MCF 10A (cell line): ENCODE measurements around the gene LARP1B. TPM values are rescaled to one million over a fixed set of nuclear protein-coding genes. Genes with fewer than 3 reads are reported as not detected.
"Not testable (repeated sequence)": the region's sequence is repeated elsewhere in the genome, so short reads cannot be mapped to it uniquely, and the experiment has no call there.

Experiments used
- BruUV-seq: library from RNA; stranded (reverse); fragments of 400-500 nt; replicated peaks from 2 replicates; lab custom pipeline; 2021; lab: Mats Ljungman, UMichigan
- CTCF ChIA-PET: fragments of 300-600 bp; sonication (Branson Sonifier 250); formaldehyde crosslinking; extraction: SDS; loops from one replicate; lab custom pipeline; 2021; ENCODE audit warnings: antibody characterized with exemption, inconsistent platforms; lab: Yijun Ruan, JAX
- POLR2A ChIA-PET: fragments of 300-600, 350-650 bp; sonication (Branson Sonifier 250); formaldehyde crosslinking; extraction: SDS; loops from one replicate; lab custom pipeline; 2020; ENCODE audit warnings: antibody characterized with exemption, inconsistent platforms; lab: Yijun Ruan, JAX
- DNase-seq: peaks from one replicate; pipeline ENCODE4 v3.0.0-alpha.2; 2018; ENCODE audit not compliant: unreplicated experiment
- H3K27ac Mint-ChIP-seq: one replicate; pipeline ENCODE4 v1.8.0; 2022; ENCODE audit warnings: mild to moderate bottlenecking, low read depth, mixed read lengths; ENCODE audit not compliant: unreplicated experiment
- H3K27me3 Mint-ChIP-seq: one replicate; pipeline ENCODE4 v1.8.0; 2022; ENCODE audit warnings: mixed read lengths; ENCODE audit not compliant: insufficient read depth, unreplicated experiment
- H3K36me3 Mint-ChIP-seq: one replicate; pipeline ENCODE4 v1.8.0; 2022; ENCODE audit warnings: mild to moderate bottlenecking, moderate library complexity, mixed read lengths; ENCODE audit not compliant: insufficient read depth, unreplicated experiment
- H3K4me1 Mint-ChIP-seq: one replicate; pipeline ENCODE4 v1.8.0; 2022; ENCODE audit warnings: mixed read lengths; ENCODE audit not compliant: insufficient read depth, unreplicated experiment
- H3K4me3 Mint-ChIP-seq: one replicate; pipeline ENCODE4 v1.8.0; 2022; ENCODE audit warnings: mild to moderate bottlenecking, moderate library complexity, mixed read lengths; ENCODE audit not compliant: unreplicated experiment
- H3K9me3 Mint-ChIP-seq: one replicate; pipeline ENCODE4 v1.8.0; 2022; ENCODE audit warnings: mixed read lengths; ENCODE audit not compliant: unreplicated experiment
- intact Hi-C: fragments of 100-400 bp; cut with micrococcal nuclease; formaldehyde crosslinking; loops from 2 replicates; pipeline ENCODE4 v1.14.1; 2022
- total RNA-seq: library from RNA; stranded (reverse); gene quantifications from 2 replicates; pipeline ENCODE4 v1.2.3, GENCODE V29; 2022
- TF ChIP-seq, protein P1 (sequence below): fragments of 200-600 bp; IDR thresholded peaks from one replicate; pipeline ENCODE4 v1.8.0; 2022; ENCODE audit warnings: antibody characterized with exemption, mild to moderate bottlenecking; ENCODE audit not compliant: unreplicated experiment

Gene LARP1B
- total RNA-seq, 1 experiment from 2014 or later = 62.8 TPM

DNA sequence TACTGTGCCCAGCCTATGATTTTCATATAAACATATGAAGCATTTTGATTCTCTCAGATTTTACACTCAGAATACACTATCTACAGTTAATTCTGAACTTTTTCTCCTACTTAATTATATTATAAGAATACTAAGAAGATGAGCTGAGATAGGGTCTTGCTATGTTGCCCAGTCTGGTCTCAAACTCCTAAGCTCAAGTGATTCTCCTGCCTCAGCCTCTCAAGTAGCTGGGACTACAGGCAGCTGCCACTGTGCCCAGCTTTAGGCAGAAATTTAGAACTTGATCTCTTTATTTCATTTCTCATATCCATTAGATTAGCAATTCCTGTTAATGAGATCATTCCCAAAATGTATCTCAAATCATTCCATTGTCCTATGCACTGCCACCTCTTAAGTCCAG lies 4.7 kb upstream of the LARP1B start:
- Mint-ChIP-seq H3K27ac (no peak overlapping the region), H3K4me3 (no peak overlapping the region), H3K27me3 (no peaks in the 10 kb centered on the region), H3K36me3 (no peaks in the 10 kb centered on the region), H3K9me3 (no peaks in the 10 kb centered on the region), H3K4me1 (no peaks in the 10 kb centered on the region)
- ChIA-PET CTCF (interaction anchor here (0.8 kb wide), 1 partner anchor 59 kb away, joined by 3 read pairs; no protein-coding TSS in a partner anchor), POLR2A (interaction anchor here (0.7 kb wide), 1 partner anchor 92 kb away, joined by 3 read pairs; no protein-coding TSS in a partner anchor)
- TF ChIP-seq, protein P1, sequence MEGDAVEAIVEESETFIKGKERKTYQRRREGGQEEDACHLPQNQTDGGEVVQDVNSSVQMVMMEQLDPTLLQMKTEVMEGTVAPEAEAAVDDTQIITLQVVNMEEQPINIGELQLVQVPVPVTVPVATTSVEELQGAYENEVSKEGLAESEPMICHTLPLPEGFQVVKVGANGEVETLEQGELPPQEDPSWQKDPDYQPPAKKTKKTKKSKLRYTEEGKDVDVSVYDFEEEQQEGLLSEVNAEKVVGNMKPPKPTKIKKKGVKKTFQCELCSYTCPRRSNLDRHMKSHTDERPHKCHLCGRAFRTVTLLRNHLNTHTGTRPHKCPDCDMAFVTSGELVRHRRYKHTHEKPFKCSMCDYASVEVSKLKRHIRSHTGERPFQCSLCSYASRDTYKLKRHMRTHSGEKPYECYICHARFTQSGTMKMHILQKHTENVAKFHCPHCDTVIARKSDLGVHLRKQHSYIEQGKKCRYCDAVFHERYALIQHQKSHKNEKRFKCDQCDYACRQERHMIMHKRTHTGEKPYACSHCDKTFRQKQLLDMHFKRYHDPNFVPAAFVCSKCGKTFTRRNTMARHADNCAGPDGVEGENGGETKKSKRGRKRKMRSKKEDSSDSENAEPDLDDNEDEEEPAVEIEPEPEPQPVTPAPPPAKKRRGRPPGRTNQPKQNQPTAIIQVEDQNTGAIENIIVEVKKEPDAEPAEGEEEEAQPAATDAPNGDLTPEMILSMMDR = no peak
- intact Hi-C loops = no loop called here
- no peak for DNase-seq
- no TSS peak for BruUV-seq

DNA sequence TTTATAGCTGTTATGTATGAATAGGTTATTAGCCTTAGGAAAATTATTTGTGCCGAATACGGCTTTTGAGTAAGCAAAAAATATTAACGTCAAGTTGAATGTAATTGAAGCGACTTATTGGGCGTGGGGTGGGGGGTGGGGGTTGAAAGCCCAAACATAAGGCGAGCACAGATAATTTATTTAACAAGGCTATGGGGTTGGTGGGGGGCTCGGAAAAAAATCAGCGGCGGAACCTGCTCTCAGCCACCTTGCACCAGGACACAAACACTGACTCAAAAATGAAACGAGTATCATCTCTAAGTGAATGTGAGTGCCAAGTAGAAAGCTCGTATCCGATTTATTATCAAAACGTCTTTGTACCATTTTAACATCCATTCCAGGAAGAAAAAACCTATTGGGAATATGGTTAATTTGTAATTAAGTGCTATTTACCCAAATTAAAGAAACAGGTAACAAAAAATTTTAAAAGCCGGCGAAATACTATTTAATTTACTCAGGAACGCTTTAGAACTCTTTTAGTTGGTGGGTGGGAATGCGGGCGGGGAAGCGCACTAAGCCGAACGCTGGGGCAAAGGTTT lies 902 bp upstream of the LARP1B start:
- H3K27me3 Mint-ChIP-seq = no peaks in the 10 kb centered on the region
- H3K36me3 Mint-ChIP-seq = peaks cover 6% of the 10 kb centered on the region
- ChIA-PET POLR2A (interaction anchor here (0.7 to 3.8 kb wide), 25 partner anchors 9 to 752 kb away, joined by 3 to 89 read pairs (median 5); partner anchors contain the start of genes ABHD18, HSPA4L, JADE1 and MFSD8), CTCF (interaction anchor here (0.7 to 1.2 kb wide), 2 partner anchors 9 to 94 kb away, joined by 3 to 4 read pairs; no protein-coding TSS in a partner anchor)
- H3K27ac Mint-ChIP-seq = peak overlapping the region; percentile 96
- DNase-seq = no peak
- TSS peak; percentile 93 for BruUV-seq
- H3K9me3 Mint-ChIP-seq = no peaks in the 10 kb centered on the region
- peak overlapping the region; percentile 91 for H3K4me3 Mint-ChIP-seq
- TF ChIP-seq, protein P1 = no peak
- H3K4me1 Mint-ChIP-seq = peaks cover 3% of the 10 kb centered on the region
- intact Hi-C loops = loop anchor here (2.0 to 10.0 kb wide), 3 partner anchors 175 to 277 kb away; partner anchors contain the start of genes HSPA4L, PGRMC2 and PLK4

DNA sequence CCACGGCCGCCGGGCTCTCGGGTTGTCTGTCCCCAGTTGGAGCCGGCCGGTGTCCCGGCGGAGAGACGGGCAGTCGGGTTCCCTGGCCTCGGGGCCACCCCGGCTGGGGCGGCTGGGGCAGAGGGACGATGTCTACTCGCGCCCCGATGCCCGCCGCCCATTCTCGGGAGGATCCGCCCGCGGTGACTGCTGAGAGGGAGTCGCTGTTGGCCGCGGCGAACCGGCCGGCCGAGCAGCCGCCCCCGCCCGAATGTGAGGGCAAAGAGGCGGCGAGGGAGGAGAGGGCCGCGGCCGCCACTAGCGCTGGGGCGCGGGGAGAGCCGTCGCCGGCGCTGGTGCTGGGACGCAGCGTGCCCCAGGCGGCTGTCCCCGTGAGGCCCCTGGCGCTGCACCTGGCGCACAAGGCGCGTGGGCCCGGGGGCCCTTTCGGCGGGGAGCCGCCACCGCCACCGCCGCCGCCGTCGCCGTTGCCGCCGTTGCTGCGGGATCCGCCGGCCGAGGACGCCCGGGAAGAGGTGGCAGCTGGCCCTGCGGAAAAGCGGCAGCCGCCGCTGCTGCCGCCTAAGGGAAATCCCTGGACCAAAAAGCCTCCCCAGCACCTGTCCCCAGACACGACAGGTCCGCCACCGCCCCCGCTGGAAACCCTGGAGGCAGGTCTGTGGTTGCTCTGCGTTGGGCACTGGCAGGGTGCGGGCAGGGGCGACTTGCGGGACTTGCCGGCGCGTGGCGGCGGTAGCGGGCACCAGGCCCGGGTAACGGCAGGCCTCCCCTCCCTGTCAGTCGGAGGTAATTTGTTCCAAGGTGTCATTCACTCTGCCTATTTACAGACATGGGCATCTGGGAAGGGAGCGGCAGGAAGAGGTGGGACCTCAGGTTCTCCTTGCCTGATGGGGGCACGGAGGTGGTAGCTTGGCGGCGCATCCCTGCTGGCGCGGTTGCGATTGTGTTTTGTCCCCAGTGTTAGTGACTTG lies 739 bp downstream of the LARP1B start:
- Mint-ChIP-seq H3K9me3 (no peaks in the 10 kb centered on the region), H3K27ac (peak overlapping the region; percentile 84), H3K36me3 (peaks cover 6% of the 10 kb centered on the region), H3K4me1 (peaks cover 6% of the 10 kb centered on the region), H3K4me3 (peak overlapping the region; percentile 91), H3K27me3 (no peaks in the 10 kb centered on the region)
- BruUV-seq = no TSS peak
- TF ChIP-seq, protein P1 = peak; percentile 13
- peak; percentile 80 for DNase-seq
- ChIA-PET POLR2A (interaction anchor here (0.6 to 3.8 kb wide), 36 partner anchors 8 to 1031 kb away, joined by 3 to 89 read pairs (median 4); partner anchors contain the start of genes ABHD18, HSPA4L, JADE1 and MFSD8), CTCF (interaction anchor here (0.6 to 0.8 kb wide), 2 partner anchors 96 to 261 kb away, joined by 3 read pairs; no protein-coding TSS in a partner anchor)
- intact Hi-C loops = loop anchor here (2.0 to 10.0 kb wide), 3 partner anchors 177 to 279 kb away; partner anchors contain the start of genes HSPA4L, PGRMC2 and PLK4

DNA sequence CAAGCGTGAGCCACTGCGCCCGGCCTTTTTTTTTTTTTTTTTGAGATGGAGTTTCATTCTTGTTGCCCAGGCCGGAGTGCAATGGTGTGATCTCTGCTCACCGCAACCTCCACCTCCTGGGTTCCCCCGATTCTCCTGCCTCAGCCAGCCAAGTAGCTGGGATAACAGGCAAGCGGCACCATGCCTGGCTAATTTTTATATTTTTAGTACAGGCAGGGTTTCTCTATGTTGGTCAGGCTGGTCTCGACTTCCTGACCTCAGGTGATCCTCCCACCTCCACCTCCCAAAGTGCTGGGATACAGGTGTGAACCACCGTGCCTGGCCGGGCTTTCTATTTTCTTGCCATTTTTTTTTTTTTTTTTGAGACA lies 5.3 kb downstream of the LARP1B start:
- DNase-seq, H3K4me3 Mint-ChIP-seq, BruUV-seq, H3K9me3 Mint-ChIP-seq, H3K4me1 Mint-ChIP-seq, H3K27me3 Mint-ChIP-seq, POLR2A ChIA-PET, CTCF ChIA-PET, H3K27ac Mint-ChIP-seq: not testable (repeated sequence)
- intact Hi-C loops = loop anchor here (10.0 kb wide), 1 partner anchor 182 kb away; the partner anchor contains the start of gene PLK4
- H3K36me3 Mint-ChIP-seq = peaks cover 13% of the 10 kb centered on the region
